GM19099 (cell line): ENCODE measurements around the gene GUCY1B1.

Experiments
- POLR2A ChIP-seq: IDR thresholded peaks from 3 replicates; pipeline ENCODE4 v1.6.1; 2011; ENCODE audit warnings: low read depth; ENCODE audit not compliant: insufficient read length; ENCODE audit errors: extremely low read depth

Gene GUCY1B1

DNA sequence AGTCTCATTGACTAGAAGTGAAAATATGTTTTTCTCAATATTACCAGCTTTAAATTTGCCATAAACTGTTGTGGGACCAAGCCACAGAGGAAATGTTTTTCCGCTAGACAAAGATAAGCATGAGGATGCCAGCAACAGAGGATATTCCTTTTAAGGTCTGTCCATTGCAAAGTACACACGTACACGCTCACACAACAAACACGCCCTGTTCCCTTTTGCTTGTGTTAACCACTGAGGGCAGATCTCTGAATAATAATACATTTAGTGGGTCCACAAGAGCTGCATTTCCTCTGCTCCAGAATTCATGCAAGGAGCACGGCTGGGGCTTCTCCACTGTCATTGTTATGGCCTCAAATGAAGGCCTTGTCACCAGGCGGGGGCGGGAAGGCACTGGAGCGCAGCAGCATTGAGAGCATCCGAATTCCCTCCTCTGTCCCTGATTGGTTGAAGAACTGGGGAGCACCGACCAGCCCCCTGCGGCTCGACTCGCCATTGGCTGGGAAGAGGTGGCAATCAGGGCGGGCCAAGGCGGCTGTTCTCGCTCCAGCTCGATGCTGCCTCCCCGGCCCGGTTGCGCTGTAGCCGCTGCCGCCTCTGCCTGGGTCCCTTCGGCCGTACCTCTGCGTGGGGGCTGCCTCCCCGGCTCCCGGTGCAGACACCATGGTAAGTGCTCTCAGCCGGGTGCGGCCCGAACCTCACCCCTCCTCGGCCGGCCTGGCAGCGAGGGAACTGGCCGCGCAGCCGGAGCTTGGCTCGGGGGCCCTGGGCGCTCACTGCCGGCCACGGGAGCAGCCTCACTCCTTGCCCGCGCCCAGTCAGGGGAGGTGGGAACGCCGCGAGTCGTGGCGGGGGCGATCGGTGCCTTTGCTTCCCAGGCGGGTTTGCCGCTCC, at the start of gene GUCY1B1:
GUCY1B1 (plus strand) TSS at position 541 of the 891 bp plus-strand sequence; CDS start at position 661, 120 bp downstream.
- TF ChIP-seq POLR2A: peak; percentile 60

DNA sequence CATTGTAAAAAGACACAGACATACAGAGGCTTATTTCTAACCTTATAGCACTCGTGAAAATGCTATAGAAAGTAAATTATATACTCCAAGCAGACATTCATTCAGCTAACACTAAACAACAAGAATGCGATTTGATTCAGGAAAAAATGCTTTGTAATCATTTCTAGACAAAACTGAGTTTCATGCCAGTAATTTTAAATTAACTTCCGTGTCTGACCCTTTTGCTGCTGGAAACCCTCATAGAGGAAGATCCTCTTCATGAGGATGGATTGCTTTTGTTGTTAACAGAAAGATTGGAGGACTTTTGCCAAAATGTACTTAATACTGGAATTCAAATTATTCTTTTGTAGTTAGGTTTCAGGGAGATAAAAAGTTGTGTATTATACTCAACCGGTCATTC, 48.9 kb upstream of the GUCY1B1 start:
- TF ChIP-seq POLR2A: no peak

DNA sequence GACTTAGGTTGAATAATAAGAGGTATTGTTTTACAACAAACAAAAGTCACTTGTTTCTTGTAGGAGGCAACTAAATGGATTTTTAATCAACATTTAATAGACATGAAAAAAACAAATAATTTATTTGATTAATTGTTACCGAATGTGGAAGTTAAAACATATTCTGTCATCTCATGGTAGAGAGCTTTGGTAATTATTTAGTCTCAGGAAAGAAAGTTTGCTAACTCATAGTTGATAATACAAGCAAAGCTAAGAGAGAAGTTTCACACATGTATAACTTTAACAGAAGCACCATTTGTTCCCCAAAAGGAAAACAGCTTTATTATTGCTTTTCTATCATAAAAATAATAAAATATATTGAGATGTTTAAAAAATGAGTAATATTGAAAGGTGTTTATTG, 47.3 kb upstream of the GUCY1B1 start:
- TF ChIP-seq POLR2A: no peak

GRCh38 chr4:155712846-155713245, 46.0 kb upstream of the GUCY1B1 start:
- no peak for TF ChIP-seq POLR2A

DNA sequence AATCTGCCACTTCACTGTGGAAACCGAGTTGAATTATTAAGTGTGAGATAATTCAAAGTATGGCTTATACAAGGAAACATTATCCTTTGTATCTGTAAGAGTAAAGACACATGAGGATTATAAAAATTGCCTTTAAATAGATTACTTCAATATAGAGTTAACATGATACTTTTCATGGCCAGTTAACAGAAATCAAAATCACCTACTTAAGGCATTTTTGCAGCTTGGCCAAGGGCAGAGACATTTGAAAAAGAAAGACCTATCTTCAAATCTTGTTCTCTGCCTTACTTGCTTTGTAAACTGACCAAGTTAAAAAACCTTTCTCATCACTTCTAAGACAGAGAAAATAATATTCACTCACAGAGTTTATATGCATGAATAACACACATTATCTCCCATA, 44.9 kb upstream of the GUCY1B1 start:
- TF ChIP-seq POLR2A: no peak

DNA sequence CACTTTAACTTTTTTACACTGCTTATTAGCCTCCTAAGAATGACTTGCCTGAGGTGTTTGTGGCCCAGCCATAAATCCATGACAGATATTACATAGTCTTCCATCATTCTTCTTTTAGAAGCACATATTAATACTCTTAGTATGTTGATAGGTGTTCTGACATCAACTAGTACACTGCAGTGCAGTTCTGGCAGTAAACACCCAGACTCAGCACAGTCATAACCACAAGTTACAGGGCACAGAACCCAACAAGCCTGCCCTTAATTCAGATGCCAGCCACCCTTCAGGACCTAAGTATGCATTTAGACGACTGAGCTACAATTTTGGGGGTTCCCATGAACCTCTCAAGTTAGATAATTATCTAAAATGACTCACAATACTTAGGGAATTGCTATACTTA, 36.5 kb upstream of the GUCY1B1 start:
- TF ChIP-seq POLR2A: no peak

DNA sequence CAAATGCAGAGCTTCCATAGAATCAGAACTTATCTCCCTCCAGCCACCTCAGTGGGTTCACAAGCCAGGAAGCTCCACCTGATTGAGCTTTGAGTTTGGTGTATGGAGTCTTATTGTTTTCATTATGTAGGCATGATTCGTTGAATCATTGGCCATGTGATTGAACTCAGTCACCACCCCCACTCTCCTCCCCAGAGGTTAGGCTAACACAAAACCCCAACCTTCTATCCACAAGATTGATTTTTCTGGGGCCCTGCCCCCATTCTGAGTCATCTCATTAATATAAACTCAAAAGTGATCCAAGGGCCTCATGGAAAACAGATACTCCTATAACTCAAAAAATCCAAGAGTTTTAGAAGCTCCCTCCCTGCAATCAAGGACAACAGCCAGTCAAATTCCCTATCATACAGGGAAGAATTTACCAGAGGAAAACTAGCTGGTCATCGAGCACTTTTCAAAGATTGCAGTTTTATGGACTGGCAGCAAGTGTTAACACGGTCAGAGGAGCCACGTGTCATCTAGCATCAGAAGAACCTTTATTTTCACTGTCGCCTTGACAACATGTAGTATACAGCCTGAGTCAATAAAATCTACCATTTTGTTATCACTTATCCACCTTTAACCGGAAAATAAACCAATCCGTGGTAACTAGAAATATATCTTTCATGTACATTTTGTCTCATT, 35.9 kb upstream of the GUCY1B1 start:
- TF ChIP-seq POLR2A: no peak

DNA sequence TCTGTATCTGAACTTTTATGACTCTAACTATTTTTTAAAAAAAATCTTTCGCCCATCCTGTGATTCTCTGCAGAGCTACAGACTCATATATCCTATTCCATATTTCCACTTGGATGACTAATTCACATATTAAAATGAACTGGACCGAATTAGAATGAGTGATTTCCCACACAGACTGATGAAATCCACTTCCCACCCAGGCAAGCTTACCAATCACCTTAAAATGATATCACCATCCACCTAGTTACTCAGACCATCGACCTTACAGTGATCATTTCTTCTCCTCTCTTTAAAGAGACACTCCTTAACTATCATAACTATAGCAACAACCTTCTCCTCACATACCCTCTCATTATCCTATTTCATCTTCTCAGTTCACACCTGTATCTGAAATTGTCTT, 34.1 kb upstream of the GUCY1B1 start:
- no peak for TF ChIP-seq POLR2A

DNA sequence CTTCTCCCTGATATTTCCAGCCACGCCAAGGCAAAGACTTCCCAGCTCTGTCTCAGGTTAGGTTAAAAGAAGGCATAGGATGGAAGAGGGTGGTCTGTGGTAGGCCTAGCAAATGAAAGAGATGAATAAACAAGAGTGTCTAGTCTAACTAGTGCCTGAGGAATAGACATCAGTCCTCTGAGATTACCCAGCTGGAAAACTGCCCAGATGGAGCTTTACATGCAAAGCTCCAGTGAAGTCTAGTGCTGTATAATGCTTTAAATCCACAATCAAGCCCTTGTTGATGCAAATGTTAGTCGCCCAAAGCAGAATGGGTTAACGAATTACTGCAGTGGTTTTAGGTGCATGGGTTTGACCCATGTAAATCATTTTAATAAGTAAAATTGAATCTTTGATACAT, 24.8 kb upstream of the GUCY1B1 start:
- no peak for TF ChIP-seq POLR2A

- no peak for TF ChIP-seq POLR2A
Measured at GRCh38 chr4:155734951-155735350, 23.9 kb upstream of the GUCY1B1 start.

DNA sequence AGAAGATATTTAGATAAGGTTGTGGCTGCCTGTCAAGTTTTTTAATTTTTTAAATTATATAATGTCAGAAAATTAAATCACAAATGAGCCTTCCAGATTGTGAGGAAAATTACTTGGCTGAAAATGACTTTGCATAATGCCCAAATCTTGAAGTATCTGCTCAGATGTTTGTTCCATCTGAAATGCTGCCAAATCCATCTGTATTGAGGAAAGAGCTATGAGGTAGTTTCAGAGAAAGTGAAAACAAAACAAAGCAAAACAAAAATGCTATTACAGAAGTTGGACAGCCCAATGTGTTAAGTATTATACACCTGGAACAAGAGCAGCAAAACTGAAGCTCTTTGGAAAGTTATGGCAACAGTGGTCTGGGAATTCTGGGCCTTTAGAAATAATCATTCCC, 23.3 kb upstream of the GUCY1B1 start:
- no peak for TF ChIP-seq POLR2A

- no peak for TF ChIP-seq POLR2A
Measured at GRCh38 chr4:155738548-155738947, 20.3 kb upstream of the GUCY1B1 start.

DNA sequence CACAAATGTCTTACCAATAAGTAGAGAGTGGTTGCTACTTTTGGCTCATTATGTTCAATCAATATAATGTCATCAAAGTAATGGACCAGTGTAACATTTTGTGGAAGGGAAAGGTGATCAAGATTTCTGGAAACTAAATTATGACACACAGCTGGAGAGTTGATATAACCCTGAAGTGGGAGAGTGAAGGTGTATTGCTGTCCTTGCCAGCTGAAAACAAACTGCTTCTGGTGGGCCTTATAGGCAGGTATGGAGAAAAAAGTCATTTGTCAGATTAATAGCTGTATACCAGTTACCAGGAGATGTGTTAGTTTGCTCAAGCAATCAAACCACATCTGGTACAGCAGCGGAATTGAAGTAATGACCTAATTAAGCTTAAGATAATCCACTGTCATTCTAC, 17.3 kb upstream of the GUCY1B1 start:
- no peak for TF ChIP-seq POLR2A

GRCh38 chr4:155742310-155743015, 16.4 kb upstream of the GUCY1B1 start:
- no peak for TF ChIP-seq POLR2A

GRCh38 chr4:155745984-155746383, 12.8 kb upstream of the GUCY1B1 start:
- TF ChIP-seq POLR2A: no peak
